ENCODE data around the gene LYRM9.
"Not testable (repeated sequence)": the region's sequence is repeated elsewhere in the genome, so short reads cannot be mapped to it uniquely, and the experiment has no call there.

The LYRM9 gene

GRCh38 chr17:27912964-27913363, 19.8 kb upstream of the LYRM9 start:
- Histone ChIP-seq H3K4me2 (no peak overlapping the region), H3K27me3 (no peaks in the 10 kb centered on the region)

GRCh38 chr17:27912299-27912698, 19.1 kb upstream of the LYRM9 start:
- H3K4me2 ChIP-seq, H3K9ac ChIP-seq, H3K27me3 ChIP-seq, H3K36me3 ChIP-seq, H4K20me1 ChIP-seq, H3K4me3 ChIP-seq, H3K27ac ChIP-seq, H3K4me1 ChIP-seq: not testable (repeated sequence)
- H3K9me3 ChIP-seq (replicated peaks in 1 of 11): peaks cover 0 to 14% (median 0%) of the 10 kb centered on the region in 11 experiments; a peak in 7 of 22 replicates

More at GRCh38 chr17:27912964-27913363, 19.8 kb upstream of the LYRM9 start:
- no peaks in the 10 kb centered on the region for H4K20me1 ChIP-seq
- H3K9ac ChIP-seq: no peak overlapping the region
- H3K4me3 ChIP-seq: no peak overlapping the region
- peaks cover 0 to 7% (median 0%) of the 10 kb centered on the region in 11 experiments; a peak in 4 of 22 replicates for H3K9me3 ChIP-seq (replicated peaks in 1 of 11)
- H3K27ac ChIP-seq: no peak overlapping the region
- no peaks in the 10 kb centered on the region for H3K36me3 ChIP-seq
- TF ChIP-seq Cebpa-rat (IDR thresholded peaks at IDR 0.05): no peak
- H3K4me1 ChIP-seq: no peaks in the 10 kb centered on the region

GRCh38 chr17:27907976-27908558, 14.9 kb upstream of the LYRM9 start:
- no peak for TF ChIP-seq Cebpa-rat (IDR thresholded peaks at IDR 0.05)
- no peaks in the 10 kb centered on the region for H4K20me1 ChIP-seq
- H3K27me3 ChIP-seq: no peaks in the 10 kb centered on the region
- no peak overlapping the region for H3K9ac ChIP-seq
- peaks cover 0 to 24% (median 0%) of the 10 kb centered on the region in 11 experiments; a peak in 7 of 22 replicates for H3K9me3 ChIP-seq (replicated peaks in 1 of 11)
- no peaks in the 10 kb centered on the region for H3K4me1 ChIP-seq
- H3K27ac ChIP-seq: no peak overlapping the region
- no peak overlapping the region for H3K4me2 ChIP-seq
- no peak overlapping the region for H3K4me3 ChIP-seq
- no peaks in the 10 kb centered on the region for H3K36me3 ChIP-seq

- Histone ChIP-seq H3K4me1 (no peaks in the 10 kb centered on the region), H3K4me2 (no peak overlapping the region), H3K36me3 (no peaks in the 10 kb centered on the region), H3K9me3 (replicated peaks in 1 of 11) (peaks cover 0 to 30% (median 6%) of the 10 kb centered on the region in 11 experiments; a peak in 12 of 22 replicates), H3K9ac (no peak overlapping the region), H4K20me1 (no peaks in the 10 kb centered on the region), H3K27ac (no peak overlapping the region), H3K4me3 (no peak overlapping the region), H3K27me3 (no peaks in the 10 kb centered on the region)
- TF ChIP-seq Cebpa-rat (IDR thresholded peaks at IDR 0.05): no peak
These were observed 13.5 kb upstream of the LYRM9 start for GRCh38 chr17:27906623-27907022.

- H4K20me1 ChIP-seq: no peaks in the 10 kb centered on the region
- no peak for TF ChIP-seq Cebpa-rat (IDR thresholded peaks at IDR 0.05)
- H3K27ac ChIP-seq: no peak overlapping the region
- H3K4me2 ChIP-seq: no peak overlapping the region
- no peak overlapping the region for H3K9ac ChIP-seq
- no peaks in the 10 kb centered on the region for H3K4me1 ChIP-seq
- no peaks in the 10 kb centered on the region for H3K36me3 ChIP-seq
- peaks cover 0 to 30% (median 6%) of the 10 kb centered on the region in 11 experiments; a peak in 12 of 22 replicates for H3K9me3 ChIP-seq (replicated peaks in 1 of 11)
- H3K27me3 ChIP-seq: no peaks in the 10 kb centered on the region
- no peak overlapping the region for H3K4me3 ChIP-seq
These were observed 13.0 kb upstream of the LYRM9 start for GRCh38 chr17:27906226-27906580.

GRCh38 chr17:27905447-27906225, 12.5 kb upstream of the LYRM9 start:
- TF ChIP-seq Cebpa-rat (IDR thresholded peaks at IDR 0.05): no peak
- H3K4me1 ChIP-seq: no peaks in the 10 kb centered on the region
- H3K4me2 ChIP-seq: no peak overlapping the region
- H3K27ac ChIP-seq: no peak overlapping the region
- no peak overlapping the region for H3K4me3 ChIP-seq
- peaks cover 0 to 30% (median 6%) of the 10 kb centered on the region in 11 experiments; a peak in 12 of 22 replicates for H3K9me3 ChIP-seq (replicated peaks in 1 of 11)
- no peak overlapping the region for H3K9ac ChIP-seq
- H3K27me3 ChIP-seq: no peaks in the 10 kb centered on the region
- H4K20me1 ChIP-seq: no peaks in the 10 kb centered on the region
- no peaks in the 10 kb centered on the region for H3K36me3 ChIP-seq

GRCh38 chr17:27904534-27905446, 11.6 kb upstream of the LYRM9 start:
- Histone ChIP-seq H3K27ac (no peak overlapping the region), H3K4me3 (no peak overlapping the region), H3K27me3 (no peaks in the 10 kb centered on the region), H4K20me1 (no peaks in the 10 kb centered on the region), H3K36me3 (no peaks in the 10 kb centered on the region), H3K4me1 (no peaks in the 10 kb centered on the region), H3K9me3 (replicated peaks in 1 of 11) (peaks cover 0 to 30% (median 6%) of the 10 kb centered on the region in 11 experiments; a peak in 12 of 22 replicates), H3K9ac (no peak overlapping the region), H3K4me2 (no peak overlapping the region)
- TF ChIP-seq Cebpa-rat (IDR thresholded peaks at IDR 0.05): no peak

- Histone ChIP-seq H4K20me1 (no peaks in the 10 kb centered on the region), H3K27me3 (no peaks in the 10 kb centered on the region), H3K27ac (no peak overlapping the region), H3K36me3 (no peaks in the 10 kb centered on the region), H3K9ac (no peak overlapping the region), H3K9me3 (replicated peaks in 1 of 11) (peaks cover 0 to 30% (median 6%) of the 10 kb centered on the region in 11 experiments; a peak in 12 of 22 replicates), H3K4me2 (no peak overlapping the region), H3K4me3 (no peak overlapping the region), H3K4me1 (no peaks in the 10 kb centered on the region)
- no peak for TF ChIP-seq Cebpa-rat (IDR thresholded peaks at IDR 0.05)
These were observed 10.9 kb upstream of the LYRM9 start for GRCh38 chr17:27904114-27904513.

GRCh38 chr17:27899525-27899924, 6.4 kb upstream of the LYRM9 start:
- Histone ChIP-seq H3K4me2 (no peak overlapping the region), H4K20me1 (no peaks in the 10 kb centered on the region), H3K27me3 (no peaks in the 10 kb centered on the region), H3K9ac (no peak overlapping the region), H3K4me3 (no peak overlapping the region), H3K4me1 (peaks cover under 1 to 2% (median 1%) of the 10 kb centered on the region in 10 experiments; a peak in 16 of 20 replicates), H3K27ac (no peak overlapping the region), H3K9me3 (replicated peaks in 1 of 11) (peaks cover 0 to 7% (median 4%) of the 10 kb centered on the region in 11 experiments; a peak in 7 of 22 replicates), H3K36me3 (no peaks in the 10 kb centered on the region)
- TF ChIP-seq Cebpa-rat (IDR thresholded peaks at IDR 0.05): no peak

Measured in BLaER1 treated with 17β-estradiol and CSF1 and Interleukin-3, amounts not matched to agents 10 nM and 100 nM (cell line).